ENCODE results near the gene SYCP1. TPM values are rescaled to one million over a fixed set of nuclear protein-coding genes. Genes with fewer than 3 reads are reported as not detected.

Gene SYCP1
- total and polyA plus RNA-seq, 2 of the 8 experiments (the other 6 are each of a cell fraction or from before 2014, with no cell fraction given) = 0.11 to 0.26 TPM

GRCh38 chr1:114903480-114903879 is 48.8 kb downstream of the SYCP1 start:
- no peak for FAIRE-seq
- no peaks in the 10 kb centered on the region for H4K20me1 ChIP-seq (replicated peaks in 1 of 2; ENCODE audit: control insufficient read depth in 1 of 2, insufficient read depth in 2 of 2, low read length in 2 of 2)
- no peak overlapping the region for H4K8ac ChIP-seq (ENCODE audit: extremely low read depth, insufficient read depth, low read length)
- H2BK15ac ChIP-seq (ENCODE audit: low read length) = no peak overlapping the region
- no peaks in the 10 kb centered on the region for H3K36me3 ChIP-seq (ENCODE audit: control insufficient read depth in 2 of 4, insufficient read depth in 4 of 4, low read length in 3 of 4)
- H2BK5ac ChIP-seq (ENCODE audit: low read depth, low read length) = no peak overlapping the region
- H2AK5ac ChIP-seq (ENCODE audit: low read depth, low read length) = no peak overlapping the region
- no peak overlapping the region for H3K56ac ChIP-seq (replicated peaks; ENCODE audit: insufficient read length, low read depth, low read length)
- H4K5ac ChIP-seq (ENCODE audit: insufficient read length, low read depth, low read length) = no peak overlapping the region
- no peak overlapping the region for H3K4ac ChIP-seq (replicated peaks; ENCODE audit: insufficient read length, low read depth, low read length)
- no peak overlapping the region for H3K18ac ChIP-seq (ENCODE audit: extremely low read depth, low read length)
- H2AFZ ChIP-seq (ENCODE audit: low read length) = no peak overlapping the region
- no peak overlapping the region for H2BK120ac ChIP-seq (replicated peaks; ENCODE audit: low read depth, low read length)
- H3K4me1 ChIP-seq (replicated peaks in 1 of 4; ENCODE audit: control insufficient read depth in 3 of 4, insufficient read depth in 4 of 4, low read length in 3 of 4) = peaks cover 0 to 9% (median 4%) of the 10 kb centered on the region in 4 experiments; a peak in 3 of 7 replicates
- CTCF ChIA-PET (ENCODE audit: partially characterized antibody) = no interaction called here
- WGBS, 2 experiments (ENCODE audit: extremely low coverage in 1 of 2, insufficient coverage in 1 of 2, insufficient read length in 1 of 2, insufficient replicate concordance in 2 of 2, low coverage in 1 of 2, low lambda C conversion rate in 2 of 2, missing lambda C conversion rate in 1 of 2) = 93% methylated on average over 1 of the region's 1 CpG; no CpG with 5 or more reads in 1 of the 2 experiments
- H3K14ac ChIP-seq (ENCODE audit: insufficient read length) = no peak overlapping the region
- no peak overlapping the region for H2BK12ac ChIP-seq (ENCODE audit: low read depth, low read length)
- no peak overlapping the region for H3K4me3 ChIP-seq (ENCODE audit: extremely low read depth in 1 of 4, insufficient read depth in 2 of 4, low read depth in 3 of 4, low read length in 4 of 4)
- H3K23ac ChIP-seq (ENCODE audit: insufficient read length) = no peak overlapping the region
- no peak overlapping the region for H3K9ac ChIP-seq (replicated peaks in 1 of 4; ENCODE audit: extremely low read depth in 1 of 4, low read depth in 3 of 4, low read length in 3 of 4)
- 0 out of 4 replicates have a peak, but pooled peaks cover 0 to 5% of the 10 kb centered on the region in 2 experiments for H3K9me3 ChIP-seq (ENCODE audit: insufficient read depth in 2 of 2, low read depth in 1 of 2, low read length in 1 of 2)
- DNase-seq (ENCODE audit: low read depth in 1 of 2, low spot score in 2 of 2) = no peak
- no peaks in the 10 kb centered on the region for H3K79me2 ChIP-seq (ENCODE audit: control insufficient read depth in 1 of 2, insufficient read depth in 2 of 2, low read length in 2 of 2)
- H4K91ac ChIP-seq (replicated peaks; ENCODE audit: insufficient read length, low read length) = no peak overlapping the region
- no peaks in the 10 kb centered on the region for H3K27me3 ChIP-seq (replicated peaks in 1 of 4; ENCODE audit: control insufficient read depth in 3 of 4, extremely low read depth in 1 of 4, insufficient read depth in 3 of 4, low read length in 3 of 4)
- no peaks in the 10 kb centered on the region for H3K79me1 ChIP-seq (ENCODE audit: low read depth, low read length)
- no peaks in the 10 kb centered on the region for H3K23me2 ChIP-seq (ENCODE audit: low read depth, low read length)
- no peak overlapping the region for H2BK20ac ChIP-seq (ENCODE audit: low read length)
- POLR2A ChIA-PET (ENCODE audit: partially characterized antibody) = no interaction called here
- no peak overlapping the region for H3K4me2 ChIP-seq (ENCODE audit: insufficient read depth in 1 of 2, low read depth in 2 of 2, low read length in 2 of 2)
- no peak overlapping the region for H3K27ac ChIP-seq (ENCODE audit: low read depth, low read length)
- no peak for TF ChIP-seq MAX (IDR thresholded peaks at IDR 0.05)
- TF ChIP-seq RBBP5 (IDR thresholded peaks at IDR 0.05; ENCODE audit: borderline replicate concordance, low read depth, low read length) = no peak
- TF ChIP-seq TBP (IDR thresholded peaks at IDR 0.05; ENCODE audit: low read depth, low read length) = no peak
- no peak for TF ChIP-seq CHD1 (IDR thresholded peaks at IDR 0.05; ENCODE audit: low read depth, low read length)
- no peak for TF ChIP-seq GTF2F1 (IDR thresholded peaks at IDR 0.05; ENCODE audit: borderline replicate concordance, low read depth, low read length)
- no peak for TF ChIP-seq YY1 (IDR thresholded peaks at IDR 0.05; ENCODE audit: low read depth, low read length)
- TF ChIP-seq CBX5 (IDR thresholded peaks at IDR 0.05; ENCODE audit: low read depth, low read length) = no peak
